Measurements from ENCODE around the gene CROCC. TPM values are rescaled to one million over a fixed set of nuclear protein-coding genes. Genes with fewer than 3 reads are reported as not detected.

CROCC gene
- total and polyA plus RNA-seq, 4 donors, result 2.9 to 8.3 (median 5.1) TPM

DNA sequence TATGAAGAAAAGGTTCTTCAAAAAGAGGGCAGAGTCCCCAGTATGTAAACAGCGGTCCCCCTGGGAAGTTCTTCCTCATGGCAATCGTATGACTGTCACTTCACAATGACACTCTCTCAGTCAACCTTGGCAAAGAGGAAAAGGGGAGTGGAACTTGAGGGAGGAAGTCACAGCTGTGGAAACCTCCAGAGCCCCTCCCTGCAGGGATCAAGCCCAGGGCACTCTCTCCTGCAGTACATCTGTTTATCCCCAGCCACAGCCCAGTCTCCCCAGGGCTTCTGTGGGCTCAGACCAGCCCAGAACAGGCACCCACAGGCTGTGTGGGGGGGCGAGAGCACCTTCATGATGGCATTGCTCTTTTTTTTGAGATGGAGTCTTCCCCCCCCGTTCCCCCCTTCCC lies 88.0 kb downstream of the CROCC start:
- Histone ChIP-seq H3K27me3 (ENCODE audit: control insufficient read depth in 4 of 4, insufficient read depth in 4 of 4, low read length in 3 of 4) (no peaks in the 10 kb centered on the region), H3K4me3 (ENCODE audit: low read depth in 1 of 3, low read length in 3 of 3) (no peak overlapping the region), H3K36me3 (ENCODE audit: control insufficient read depth in 4 of 4, insufficient read depth in 3 of 4, low read depth in 1 of 4, low read length in 3 of 4) (peaks cover 0 to 9% (median 5%) of the 10 kb centered on the region in 4 donors), H3K9me3 (ENCODE audit: control insufficient read depth in 4 of 4, low read length in 3 of 4) (no peaks in the 10 kb centered on the region), H3K27ac (ENCODE audit: low read depth in 1 of 2, low read length in 2 of 2) (no peak overlapping the region), H3K9ac (ENCODE audit: low read depth in 1 of 2, low read length in 2 of 2) (no peak overlapping the region), H3K4me1 (ENCODE audit: control insufficient read depth in 4 of 4, insufficient read depth in 4 of 4, low read length in 3 of 4) (peaks cover 8 to 21% (median 17%) of the 10 kb centered on the region in 4 donors)
- DNase-seq (ENCODE audit: low spot score), result no peak
- TF ChIP-seq, protein P1, sequence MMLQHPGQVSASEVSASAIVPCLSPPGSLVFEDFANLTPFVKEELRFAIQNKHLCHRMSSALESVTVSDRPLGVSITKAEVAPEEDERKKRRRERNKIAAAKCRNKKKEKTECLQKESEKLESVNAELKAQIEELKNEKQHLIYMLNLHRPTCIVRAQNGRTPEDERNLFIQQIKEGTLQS (IDR thresholded peaks at IDR 0.05), result no peak
- TF ChIP-seq, protein P2, sequence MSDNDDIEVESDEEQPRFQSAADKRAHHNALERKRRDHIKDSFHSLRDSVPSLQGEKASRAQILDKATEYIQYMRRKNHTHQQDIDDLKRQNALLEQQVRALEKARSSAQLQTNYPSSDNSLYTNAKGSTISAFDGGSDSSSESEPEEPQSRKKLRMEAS (IDR thresholded peaks at IDR 0.05), result no peak
- TF ChIP-seq HNF4A (conservative IDR thresholded peaks at IDR 0.05) (no peak), RXRA (IDR thresholded peaks at IDR 0.05) (no peak), TAF1 (conservative IDR thresholded peaks at IDR 0.05) (no peak)
- TF ChIP-seq, protein P3, sequence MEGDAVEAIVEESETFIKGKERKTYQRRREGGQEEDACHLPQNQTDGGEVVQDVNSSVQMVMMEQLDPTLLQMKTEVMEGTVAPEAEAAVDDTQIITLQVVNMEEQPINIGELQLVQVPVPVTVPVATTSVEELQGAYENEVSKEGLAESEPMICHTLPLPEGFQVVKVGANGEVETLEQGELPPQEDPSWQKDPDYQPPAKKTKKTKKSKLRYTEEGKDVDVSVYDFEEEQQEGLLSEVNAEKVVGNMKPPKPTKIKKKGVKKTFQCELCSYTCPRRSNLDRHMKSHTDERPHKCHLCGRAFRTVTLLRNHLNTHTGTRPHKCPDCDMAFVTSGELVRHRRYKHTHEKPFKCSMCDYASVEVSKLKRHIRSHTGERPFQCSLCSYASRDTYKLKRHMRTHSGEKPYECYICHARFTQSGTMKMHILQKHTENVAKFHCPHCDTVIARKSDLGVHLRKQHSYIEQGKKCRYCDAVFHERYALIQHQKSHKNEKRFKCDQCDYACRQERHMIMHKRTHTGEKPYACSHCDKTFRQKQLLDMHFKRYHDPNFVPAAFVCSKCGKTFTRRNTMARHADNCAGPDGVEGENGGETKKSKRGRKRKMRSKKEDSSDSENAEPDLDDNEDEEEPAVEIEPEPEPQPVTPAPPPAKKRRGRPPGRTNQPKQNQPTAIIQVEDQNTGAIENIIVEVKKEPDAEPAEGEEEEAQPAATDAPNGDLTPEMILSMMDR (IDR thresholded peaks at IDR 0.05; ENCODE audit: low read depth, low read length, missing input control), result no peak
- 73% methylated on average over 4 of the region's 4 CpGs for WGBS

DNA sequence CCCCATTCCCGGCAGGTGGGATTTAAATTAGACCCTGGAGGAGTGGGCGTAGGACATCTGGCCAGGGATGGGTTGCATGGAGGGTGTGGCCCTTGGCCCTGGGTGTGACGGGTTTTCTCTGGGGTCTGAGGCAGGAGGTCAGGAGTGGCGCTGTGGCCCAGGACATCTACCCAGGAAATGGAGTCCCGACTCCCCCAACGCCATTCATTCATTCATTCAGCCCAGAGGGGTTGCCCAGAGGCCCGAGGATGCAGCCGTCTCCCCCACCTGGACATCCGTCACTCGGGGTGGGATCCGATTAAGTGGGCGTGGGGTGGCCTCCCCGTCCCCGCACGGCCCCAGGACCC lies 89.3 kb downstream of the CROCC start:
- peaks cover 8 to 21% (median 17%) of the 10 kb centered on the region in 4 donors for H3K4me1 ChIP-seq (ENCODE audit: control insufficient read depth in 4 of 4, insufficient read depth in 4 of 4, low read length in 3 of 4)
- no peaks in the 10 kb centered on the region for H3K9me3 ChIP-seq (ENCODE audit: control insufficient read depth in 4 of 4, low read length in 3 of 4)
- H3K9ac ChIP-seq (ENCODE audit: low read depth in 1 of 2, low read length in 2 of 2), result no peak overlapping the region
- DNase-seq (ENCODE audit: low spot score), result no peak
- peak overlapping the region; percentile 21 to 92 (median 79) for H3K4me3 ChIP-seq (ENCODE audit: low read depth in 1 of 3, low read length in 3 of 3)
- no peaks in the 10 kb centered on the region for H3K27me3 ChIP-seq (ENCODE audit: control insufficient read depth in 4 of 4, insufficient read depth in 4 of 4, low read length in 3 of 4)
- H3K36me3 ChIP-seq (ENCODE audit: control insufficient read depth in 4 of 4, insufficient read depth in 3 of 4, low read depth in 1 of 4, low read length in 3 of 4), result no peaks in the 10 kb centered on the region
- TF ChIP-seq GABPA (IDR thresholded peaks at IDR 0.05 in 1 of 2, conservative IDR thresholded peaks at IDR 0.05 in 1 of 2) (no peak), TAF1 (conservative IDR thresholded peaks at IDR 0.05) (no peak), RXRA (IDR thresholded peaks at IDR 0.05) (no peak), NR2F2 (IDR thresholded peaks at IDR 0.05) (no peak), FOXA2 (IDR thresholded peaks at IDR 0.05) (no peak), HNF4G (IDR thresholded peaks at IDR 0.05) (no peak), EGR1 (IDR thresholded peaks at IDR 0.05; ENCODE audit: low read depth in 2 of 2) (no peak), JUND (IDR thresholded peaks at IDR 0.05) (no peak), YY1 (IDR thresholded peaks at IDR 0.05) (no peak), FOXA1 (IDR thresholded peaks at IDR 0.05) (no peak), HNF4A (conservative IDR thresholded peaks at IDR 0.05) (no peak)
- TF ChIP-seq, protein P2 (IDR thresholded peaks at IDR 0.05), result no peak
- TF ChIP-seq, protein P3 (IDR thresholded peaks at IDR 0.05; ENCODE audit: low read depth, low read length, missing input control), result no peak
- TF ChIP-seq, protein P4, sequence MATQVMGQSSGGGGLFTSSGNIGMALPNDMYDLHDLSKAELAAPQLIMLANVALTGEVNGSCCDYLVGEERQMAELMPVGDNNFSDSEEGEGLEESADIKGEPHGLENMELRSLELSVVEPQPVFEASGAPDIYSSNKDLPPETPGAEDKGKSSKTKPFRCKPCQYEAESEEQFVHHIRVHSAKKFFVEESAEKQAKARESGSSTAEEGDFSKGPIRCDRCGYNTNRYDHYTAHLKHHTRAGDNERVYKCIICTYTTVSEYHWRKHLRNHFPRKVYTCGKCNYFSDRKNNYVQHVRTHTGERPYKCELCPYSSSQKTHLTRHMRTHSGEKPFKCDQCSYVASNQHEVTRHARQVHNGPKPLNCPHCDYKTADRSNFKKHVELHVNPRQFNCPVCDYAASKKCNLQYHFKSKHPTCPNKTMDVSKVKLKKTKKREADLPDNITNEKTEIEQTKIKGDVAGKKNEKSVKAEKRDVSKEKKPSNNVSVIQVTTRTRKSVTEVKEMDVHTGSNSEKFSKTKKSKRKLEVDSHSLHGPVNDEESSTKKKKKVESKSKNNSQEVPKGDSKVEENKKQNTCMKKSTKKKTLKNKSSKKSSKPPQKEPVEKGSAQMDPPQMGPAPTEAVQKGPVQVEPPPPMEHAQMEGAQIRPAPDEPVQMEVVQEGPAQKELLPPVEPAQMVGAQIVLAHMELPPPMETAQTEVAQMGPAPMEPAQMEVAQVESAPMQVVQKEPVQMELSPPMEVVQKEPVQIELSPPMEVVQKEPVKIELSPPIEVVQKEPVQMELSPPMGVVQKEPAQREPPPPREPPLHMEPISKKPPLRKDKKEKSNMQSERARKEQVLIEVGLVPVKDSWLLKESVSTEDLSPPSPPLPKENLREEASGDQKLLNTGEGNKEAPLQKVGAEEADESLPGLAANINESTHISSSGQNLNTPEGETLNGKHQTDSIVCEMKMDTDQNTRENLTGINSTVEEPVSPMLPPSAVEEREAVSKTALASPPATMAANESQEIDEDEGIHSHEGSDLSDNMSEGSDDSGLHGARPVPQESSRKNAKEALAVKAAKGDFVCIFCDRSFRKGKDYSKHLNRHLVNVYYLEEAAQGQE (IDR thresholded peaks at IDR 0.05), result no peak
- TF ChIP-seq, protein P1 (IDR thresholded peaks at IDR 0.05), result no peak
- WGBS, result 1% methylated on average over 15 of the region's 15 CpGs
- no peak overlapping the region for H3K27ac ChIP-seq (ENCODE audit: low read depth in 1 of 2, low read length in 2 of 2)
